Measurements from ENCODE around the gene CMC4.
A peak's percentile ranks its signal among the peaks of the same experiment; 100 is the strongest.

CMC4 gene

GRCh38 chrX:155053656-155054055 is 17.3 kb downstream of the CMC4 start:
- DNase-seq, result no peak

GRCh38 chrX:155052738-155053498 is 18.0 kb downstream of the CMC4 start:
- DNase-seq, result no peak

GRCh38 chrX:155048977-155049619 is 21.8 kb downstream of the CMC4 start:
- peak in 2 of 3 experiments; percentile 32 to 39 for DNase-seq

GRCh38 chrX:155046811-155047528 is 24.0 kb downstream of the CMC4 start:
- DNase-seq, result no peak

- no peak for DNase-seq
Measured at GRCh38 chrX:155046129-155046810, 24.7 kb downstream of the CMC4 start.

GRCh38 chrX:155035688-155036087 is 35.2 kb downstream of the CMC4 start:
- no peak for DNase-seq

- no peak for DNase-seq
Measured at GRCh38 chrX:155031657-155032056, 39.3 kb downstream of the CMC4 start.

GRCh38 chrX:155028877-155029291 is 42.1 kb downstream of the CMC4 start:
- no peak for DNase-seq

GRCh38 chrX:155028129-155028528 is 42.8 kb downstream of the CMC4 start:
- DNase-seq, result peak in 2 of 3 experiments; percentile 15 to 59

GRCh38 chrX:155027509-155028066 is 43.3 kb downstream of the CMC4 start:
- DNase-seq, result peak; percentile 20 to 64 (median 54)

GRCh38 chrX:155026727-155027508 is 44.0 kb downstream of the CMC4 start, which contains the start of gene FUNDC2:
TSS of gene FUNDC2 (plus strand) at chrX:155026844. CDS start at chrX:155026939, 95 bp downstream.
- DNase-seq, result peak; percentile 97 to 98 (median 97)

GRCh38 chrX:155026420-155026726 is 44.6 kb downstream of the CMC4 start:
- no peak for DNase-seq

GRCh38 chrX:155023907-155024833 is 46.8 kb downstream of the CMC4 start:
- DNase-seq, result no peak

- DNase-seq, result no peak
Measured at GRCh38 chrX:155022585-155022984, 48.4 kb downstream of the CMC4 start, which contains the start of gene F8. TSS of gene F8 (minus strand) at chrX:155022723. CDS start at chrX:155022552, 171 bp downstream.

GRCh38 chrX:155020591-155020990 is 50.3 kb downstream of the CMC4 start:
- DNase-seq, result no peak

Data from NCI-H1417 (cell line).